ENCODE measurements around the gene STAM2. TPM values are rescaled to one million over a fixed set of nuclear protein-coding genes. Genes with fewer than 3 reads are reported as not detected.
"Not testable (repeated sequence)": the region's sequence is repeated elsewhere in the genome, so short reads cannot be mapped to it uniquely, and the experiment has no call there.

The STAM2 gene
- total RNA-seq, 1 donor from 2014 or later, result 4.0 TPM

GRCh38 chr2:152093464-152093863 lies 82.1 kb downstream of the STAM2 start:
- intact Hi-C loops (cut with DNase I), result no loop called here
- no peaks in the 10 kb centered on the region for H3K9me3 ChIP-seq
- H3K36me3 ChIP-seq, result no peaks in the 10 kb centered on the region
- no peaks in the 10 kb centered on the region for H3K27me3 ChIP-seq
- no peak for DNase-seq (ENCODE audit: low spot score in 2 of 2)
- no peaks in the 10 kb centered on the region for H3K4me1 ChIP-seq
- H3K27ac ChIP-seq, result no peak overlapping the region
- TF ChIP-seq CTCF (IDR thresholded peaks at IDR 0.05), result no peak
- no peak overlapping the region for H3K4me3 ChIP-seq

GRCh38 chr2:152092095-152092494 lies 83.5 kb downstream of the STAM2 start:
- no peaks in the 10 kb centered on the region for H3K27me3 ChIP-seq
- H3K36me3 ChIP-seq, result no peaks in the 10 kb centered on the region
- intact Hi-C loops (cut with DNase I), result no loop called here
- H3K4me1 ChIP-seq, result no peaks in the 10 kb centered on the region
- DNase-seq (ENCODE audit: low spot score in 2 of 2), result no peak
- no peaks in the 10 kb centered on the region for H3K9me3 ChIP-seq
- H3K27ac ChIP-seq, result no peak overlapping the region
- no peak overlapping the region for H3K4me3 ChIP-seq
- no peak for TF ChIP-seq CTCF (IDR thresholded peaks at IDR 0.05)

- H3K4me3 ChIP-seq; H3K27ac ChIP-seq; H3K9me3 ChIP-seq; H3K4me1 ChIP-seq; DNase-seq (ENCODE audit: low spot score in 2 of 2); H3K36me3 ChIP-seq; H3K27me3 ChIP-seq; intact Hi-C loops (cut with DNase I): not testable (repeated sequence)
Measured at GRCh38 chr2:152090726-152091125, 84.8 kb downstream of the STAM2 start.

GRCh38 chr2:152089238-152089637 lies 86.3 kb downstream of the STAM2 start:
- Histone ChIP-seq H3K27ac (no peak overlapping the region), H3K36me3 (no peaks in the 10 kb centered on the region), H3K4me1 (no peaks in the 10 kb centered on the region), H3K9me3 (no peaks in the 10 kb centered on the region), H3K4me3 (no peak overlapping the region), H3K27me3 (no peaks in the 10 kb centered on the region)
- no peak for DNase-seq (ENCODE audit: low spot score in 2 of 2)
- TF ChIP-seq CTCF (IDR thresholded peaks at IDR 0.05), result no peak
- intact Hi-C loops (cut with DNase I), result no loop called here

- TF ChIP-seq CTCF (IDR thresholded peaks at IDR 0.05), result no peak
- H3K27ac ChIP-seq, result no peak overlapping the region
- intact Hi-C loops (cut with DNase I), result no loop called here
Measured at GRCh38 chr2:152088006-152088405, 87.6 kb downstream of the STAM2 start.

GRCh38 chr2:152086231-152086630 lies 89.3 kb downstream of the STAM2 start:
- no peaks in the 10 kb centered on the region for H3K4me1 ChIP-seq
- no peaks in the 10 kb centered on the region for H3K36me3 ChIP-seq
- H3K27me3 ChIP-seq, result no peaks in the 10 kb centered on the region
- H3K4me3 ChIP-seq, result no peak overlapping the region
- no peak for TF ChIP-seq CTCF (IDR thresholded peaks at IDR 0.05)
- DNase-seq (ENCODE audit: low spot score in 2 of 2), result no peak
- intact Hi-C loops (cut with DNase I), result no loop called here
- H3K9me3 ChIP-seq, result no peaks in the 10 kb centered on the region
- no peak overlapping the region for H3K27ac ChIP-seq

More at GRCh38 chr2:152088006-152088405, 87.6 kb downstream of the STAM2 start:
- Histone ChIP-seq H3K36me3 (no peaks in the 10 kb centered on the region), H3K9me3 (no peaks in the 10 kb centered on the region), H3K27me3 (no peaks in the 10 kb centered on the region), H3K4me3 (no peak overlapping the region), H3K4me1 (no peaks in the 10 kb centered on the region)
- no peak for DNase-seq (ENCODE audit: low spot score in 2 of 2)
